Hepatocyte (in vitro differentiated cells): ENCODE measurements around the gene GPAM. TPM values are rescaled to one million over a fixed set of nuclear protein-coding genes. Genes with fewer than 3 reads are reported as not detected.
A peak's percentile ranks its signal among the peaks of the same experiment; 100 is the strongest.

Experiments used
- DNase-seq: peaks from one replicate; pipeline ENCODE4 v3.0.0-alpha.2; 2016; ENCODE audit warnings: low spot score
- H2AFZ ChIP-seq: fragments of 200-600 bp; sonication (generic); 2 replicates; pipeline ENCODE4 v1.6.0; 2016; ENCODE audit warnings: antibody characterized with exemption, mild to moderate bottlenecking
- H3K27ac ChIP-seq: fragments of 200-600 bp; sonication (generic); 2 replicates; pipeline ENCODE4 v1.5.1; 2016; ENCODE audit warnings: mild to moderate bottlenecking
- H3K27me3 ChIP-seq: fragments of 200-600 bp; sonication (generic); 2 replicates; pipeline ENCODE4 v1.6.1; 2016
- H3K36me3 ChIP-seq: fragments of 200-600 bp; sonication (generic); replicated peaks from 2 replicates; pipeline ENCODE4 v1.5.1; 2016; ENCODE audit warnings: low read depth; ENCODE audit not compliant: insufficient read depth
- H3K4me1 ChIP-seq: fragments of 200-600 bp; sonication (generic); 2 replicates; pipeline ENCODE4 v1.5.1; 2016; ENCODE audit warnings: mild to moderate bottlenecking, moderate library complexity; ENCODE audit not compliant: insufficient read depth
- H3K4me2 ChIP-seq: fragments of 200-600 bp; sonication (generic); 2 replicates; pipeline ENCODE4 v1.6.0; 2016
- H3K4me3 ChIP-seq: fragments of 200-600 bp; sonication (generic); 2 replicates; pipeline ENCODE4 v1.5.1; 2016; ENCODE audit warnings: mild to moderate bottlenecking
- H3K79me2 ChIP-seq: fragments of 200-600 bp; sonication (generic); 2 replicates; pipeline ENCODE4 v1.6.0; 2017; ENCODE audit warnings: mild to moderate bottlenecking
- H3K9me2 ChIP-seq: fragments of 200-600 bp; sonication (generic); replicated peaks from 2 replicates; pipeline ENCODE4 v1.6.0; 2017; ENCODE audit warnings: mild to moderate bottlenecking; ENCODE audit not compliant: insufficient read depth
- H3K9me3 ChIP-seq: fragments of 200-600 bp; sonication (generic); 2 replicates; pipeline ENCODE4 v1.5.1; 2016; ENCODE audit warnings: low read depth, mild to moderate bottlenecking
- H4K20me1 ChIP-seq: fragments of 200-600 bp; sonication (generic); 2 replicates; pipeline ENCODE4 v1.6.0; 2016; ENCODE audit warnings: mild to moderate bottlenecking; ENCODE audit not compliant: insufficient read depth, poor library complexity, severe bottlenecking
- EZH2 ChIP-seq: fragments of 200-600 bp; sonication (generic); IDR thresholded peaks from 2 replicates; pipeline ENCODE4 v1.6.1; 2016; ENCODE audit warnings: antibody characterized with exemption, mild to moderate bottlenecking, borderline replicate concordance
- EZH2phosphoT487 ChIP-seq: fragments of 200-600 bp; sonication (generic); IDR thresholded peaks from one replicate; pipeline ENCODE4 v1.6.1; 2018; ENCODE audit warnings: antibody characterized with exemption, mild to moderate bottlenecking, low read depth, moderate library complexity; ENCODE audit not compliant: unreplicated experiment, severe bottlenecking
- WGBS: methylation state at CpG from one replicate; pipeline ENCODE4 v1.1.6; 2016; ENCODE audit warnings: low lambda C conversion rate; ENCODE audit errors: missing lambda C conversion rate; 5-methylcytosine and 5-hydroxymethylcytosine counted together
- polyA plus RNA-seq: library from polyadenylated mRNA; unstranded; fragments of >200 nt; fragmentation: Nextera tagmentation; extraction: Ambion mirVana; gene quantifications from 2 replicates; pipeline ENCODE4 v1.2.1, GENCODE V29; 2016
- total RNA-seq: library from RNA; depleted of rRNA; stranded (reverse); fragments of >200 nt; gene quantifications from 2 replicates; pipeline ENCODE4 v1.2.3, GENCODE V29; 2014
- TF ChIP-seq, protein P1 (sequence below): fragments of 200-600 bp; sonication (generic); IDR thresholded peaks from 2 replicates; pipeline ENCODE4 v1.5.1; 2016; ENCODE audit warnings: antibody characterized with exemption, mild to moderate bottlenecking; ENCODE audit not compliant: poor library complexity

GPAM gene
- total and polyA plus RNA-seq, 2 experiments from 2014 or later: 7.8 to 49.2 TPM

DNA sequence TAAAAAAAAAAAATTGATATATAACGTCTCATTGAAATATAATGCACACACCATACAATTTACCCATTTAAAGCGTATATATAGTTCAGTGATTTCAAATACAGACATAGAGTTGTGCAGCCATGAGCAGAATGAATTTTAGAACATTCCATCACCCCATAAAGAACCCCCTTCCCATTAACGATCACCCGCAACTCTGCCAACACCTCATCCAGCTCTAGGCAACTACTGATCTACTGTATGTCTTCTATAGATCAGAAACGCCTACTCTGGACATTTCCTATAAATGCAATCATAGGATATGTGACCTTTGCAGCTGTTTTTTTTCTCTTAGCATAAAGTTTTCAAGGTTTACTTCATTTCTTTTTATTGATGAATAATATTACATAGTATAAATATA lies 33.4 kb upstream of the GPAM start:
- H3K9me3 ChIP-seq: no peaks in the 10 kb centered on the region
- no peak overlapping the region for H3K4me3 ChIP-seq
- WGBS: 80% methylated on average over 5 of the region's 5 CpGs
- H3K79me2 ChIP-seq: no peaks in the 10 kb centered on the region
- no peaks in the 10 kb centered on the region for H3K27me3 ChIP-seq
- no peaks in the 10 kb centered on the region for H4K20me1 ChIP-seq
- TF ChIP-seq EZH2 (no peak), EZH2phosphoT487 (no peak)
- TF ChIP-seq, protein P1, sequence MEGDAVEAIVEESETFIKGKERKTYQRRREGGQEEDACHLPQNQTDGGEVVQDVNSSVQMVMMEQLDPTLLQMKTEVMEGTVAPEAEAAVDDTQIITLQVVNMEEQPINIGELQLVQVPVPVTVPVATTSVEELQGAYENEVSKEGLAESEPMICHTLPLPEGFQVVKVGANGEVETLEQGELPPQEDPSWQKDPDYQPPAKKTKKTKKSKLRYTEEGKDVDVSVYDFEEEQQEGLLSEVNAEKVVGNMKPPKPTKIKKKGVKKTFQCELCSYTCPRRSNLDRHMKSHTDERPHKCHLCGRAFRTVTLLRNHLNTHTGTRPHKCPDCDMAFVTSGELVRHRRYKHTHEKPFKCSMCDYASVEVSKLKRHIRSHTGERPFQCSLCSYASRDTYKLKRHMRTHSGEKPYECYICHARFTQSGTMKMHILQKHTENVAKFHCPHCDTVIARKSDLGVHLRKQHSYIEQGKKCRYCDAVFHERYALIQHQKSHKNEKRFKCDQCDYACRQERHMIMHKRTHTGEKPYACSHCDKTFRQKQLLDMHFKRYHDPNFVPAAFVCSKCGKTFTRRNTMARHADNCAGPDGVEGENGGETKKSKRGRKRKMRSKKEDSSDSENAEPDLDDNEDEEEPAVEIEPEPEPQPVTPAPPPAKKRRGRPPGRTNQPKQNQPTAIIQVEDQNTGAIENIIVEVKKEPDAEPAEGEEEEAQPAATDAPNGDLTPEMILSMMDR: no peak
- no peaks in the 10 kb centered on the region for H3K36me3 ChIP-seq
- no peak for DNase-seq
- no peak overlapping the region for H3K4me2 ChIP-seq
- H3K27ac ChIP-seq: no peak overlapping the region
- peaks cover 14% of the 10 kb centered on the region for H3K4me1 ChIP-seq
- no peak overlapping the region for H2AFZ ChIP-seq
- no peaks in the 10 kb centered on the region for H3K9me2 ChIP-seq

- H3K9me3 ChIP-seq: no peaks in the 10 kb centered on the region
- H3K9me2 ChIP-seq: no peaks in the 10 kb centered on the region
- H3K4me1 ChIP-seq: peaks cover 14% of the 10 kb centered on the region
- no peak for DNase-seq
- no peaks in the 10 kb centered on the region for H3K79me2 ChIP-seq
- H3K27me3 ChIP-seq: no peaks in the 10 kb centered on the region
- WGBS: 94% methylated on average over 2 of the region's 2 CpGs
- H4K20me1 ChIP-seq: no peaks in the 10 kb centered on the region
- TF ChIP-seq, protein P1: no peak
- TF ChIP-seq EZH2phosphoT487: no peak
- peak overlapping the region; percentile 73 for H3K27ac ChIP-seq
- no peaks in the 10 kb centered on the region for H3K36me3 ChIP-seq
- H3K4me3 ChIP-seq: no peak overlapping the region
- H2AFZ ChIP-seq: no peak overlapping the region
- no peak overlapping the region for H3K4me2 ChIP-seq
Observed at GRCh38 chr10:112216151-112216550, 32.6 kb upstream of the GPAM start.

- peak; percentile 73 for DNase-seq
- Histone ChIP-seq H3K4me2 (peak overlapping the region; percentile 48), H3K9me2 (no peaks in the 10 kb centered on the region), H3K27me3 (no peaks in the 10 kb centered on the region), H3K36me3 (no peaks in the 10 kb centered on the region), H4K20me1 (no peaks in the 10 kb centered on the region), H3K4me3 (no peak overlapping the region), H3K4me1 (peaks cover 14% of the 10 kb centered on the region), H3K79me2 (no peaks in the 10 kb centered on the region), H2AFZ (no peak overlapping the region), H3K9me3 (no peaks in the 10 kb centered on the region), H3K27ac (peak overlapping the region; percentile 73)
- 27% methylated on average over 8 of the region's 8 CpGs for WGBS
- TF ChIP-seq EZH2phosphoT487 (no peak), EZH2 (no peak)
- TF ChIP-seq, protein P1: no peak
Observed at GRCh38 chr10:112215342-112215774, 31.8 kb upstream of the GPAM start.
